Umbilical cord (tissue), 2 donors: ENCODE measurements around the gene CSHL1. TPM values are rescaled to one million over a fixed set of nuclear protein-coding genes. Genes with fewer than 3 reads are reported as not detected.
"Not testable (repeated sequence)": the region's sequence is repeated elsewhere in the genome, so short reads cannot be mapped to it uniquely, and the experiment has no call there.

Source experiments
- DNase-seq: peaks from one replicate; pipeline ENCODE4 v3.0.0-alpha.2; 2015; ENCODE audit warnings: low spot score
- total RNA-seq: library from RNA; depleted of rRNA; stranded (reverse); fragments of >200 nt; gene quantifications from one replicate; pipeline ENCODE4 v1.2.3, GENCODE V29; 2014; ENCODE audit warnings: low replicate concordance; ENCODE audit not compliant: insufficient read depth

Gene CSHL1
- total RNA-seq, 1 donor from 2014 or later: 5.5 TPM

DNA sequence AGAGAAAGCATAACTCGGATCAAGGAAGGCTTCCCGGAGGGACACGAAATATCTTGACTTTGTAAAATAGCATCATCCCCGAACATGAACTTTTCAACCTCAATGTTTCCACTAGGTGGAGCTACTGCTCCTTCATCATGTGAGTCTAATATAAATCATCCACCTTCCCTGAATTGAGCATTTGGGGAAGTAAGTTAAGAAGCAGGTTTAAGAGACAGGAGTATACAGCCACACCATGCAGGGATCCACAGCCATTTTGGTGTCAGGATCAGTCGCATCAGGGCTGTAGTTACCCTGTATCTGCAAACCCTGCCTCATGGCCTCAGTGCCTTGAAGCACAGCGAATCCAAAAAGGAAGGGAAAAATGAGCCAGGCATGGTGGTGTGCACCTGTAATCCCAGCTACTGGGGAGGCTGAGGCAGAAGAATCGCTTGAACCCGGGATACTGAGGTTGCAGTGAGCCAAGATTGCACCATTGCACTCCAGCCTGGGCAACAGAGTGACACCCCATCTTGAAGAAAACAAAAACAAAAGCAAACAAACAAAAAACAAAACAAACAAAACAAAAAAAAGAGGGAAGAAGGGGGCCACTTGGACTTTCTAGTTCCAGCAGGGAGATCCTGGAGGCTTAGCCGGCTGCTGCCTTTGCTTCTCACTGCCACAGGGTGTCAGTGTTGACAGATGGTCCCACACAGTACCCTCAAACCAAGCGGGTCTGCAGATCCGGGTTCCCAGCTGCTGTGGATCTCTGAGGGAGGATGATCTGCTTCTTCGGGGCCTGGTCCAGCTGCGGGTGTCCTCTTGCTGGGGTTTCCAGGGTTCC is 21.8 kb downstream of the CSHL1 start:
- peak; percentile 20 for DNase-seq

- not testable (repeated sequence) for DNase-seq
These were observed 25.9 kb downstream of the CSHL1 start for GRCh38 chr17:63885119-63885518.

DNA sequence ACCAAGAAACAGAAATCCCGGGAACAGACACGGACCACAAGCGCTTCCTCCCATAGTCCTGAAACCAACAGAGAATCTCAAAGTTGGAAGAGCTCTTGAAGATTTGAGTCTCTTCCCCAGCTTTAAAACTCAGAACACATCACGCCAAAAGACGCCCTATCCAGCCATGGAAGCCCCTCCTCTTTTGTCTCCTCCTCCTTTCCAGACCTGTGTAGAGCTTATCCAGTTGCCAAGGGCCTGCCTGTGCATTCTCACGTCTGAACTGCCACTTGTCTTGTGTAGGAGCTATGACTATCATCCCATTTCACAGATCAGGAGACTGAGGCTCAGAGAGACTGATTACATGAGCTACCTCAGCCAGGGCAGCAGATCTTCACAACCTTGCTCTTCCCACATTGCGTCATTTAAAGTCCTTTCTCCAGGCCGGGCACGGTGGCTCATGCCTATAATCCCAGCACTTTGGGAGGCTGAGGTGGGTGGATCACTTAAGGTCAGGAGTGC is 28.4 kb downstream of the CSHL1 start:
- DNase-seq: not testable (repeated sequence)

- DNase-seq: peak; percentile 13
These were observed 29.0 kb downstream of the CSHL1 start, which contains the start of gene GH2 for GRCh38 chr17:63881935-63882601. GH2 (minus strand) TSS chr17:63881944; CDS start chr17:63881801, 143 bp downstream.

- DNase-seq: not testable (repeated sequence)
These were observed 29.7 kb downstream of the CSHL1 start for GRCh38 chr17:63881337-63881736.

- no peak for DNase-seq
These were observed 30.4 kb downstream of the CSHL1 start for GRCh38 chr17:63880706-63881105.

- DNase-seq: not testable (repeated sequence)
These were observed 32.6 kb downstream of the CSHL1 start for GRCh38 chr17:63878413-63878812.

GRCh38 chr17:63874693-63875092 is 36.4 kb downstream of the CSHL1 start:
- DNase-seq: not testable (repeated sequence)

DNA sequence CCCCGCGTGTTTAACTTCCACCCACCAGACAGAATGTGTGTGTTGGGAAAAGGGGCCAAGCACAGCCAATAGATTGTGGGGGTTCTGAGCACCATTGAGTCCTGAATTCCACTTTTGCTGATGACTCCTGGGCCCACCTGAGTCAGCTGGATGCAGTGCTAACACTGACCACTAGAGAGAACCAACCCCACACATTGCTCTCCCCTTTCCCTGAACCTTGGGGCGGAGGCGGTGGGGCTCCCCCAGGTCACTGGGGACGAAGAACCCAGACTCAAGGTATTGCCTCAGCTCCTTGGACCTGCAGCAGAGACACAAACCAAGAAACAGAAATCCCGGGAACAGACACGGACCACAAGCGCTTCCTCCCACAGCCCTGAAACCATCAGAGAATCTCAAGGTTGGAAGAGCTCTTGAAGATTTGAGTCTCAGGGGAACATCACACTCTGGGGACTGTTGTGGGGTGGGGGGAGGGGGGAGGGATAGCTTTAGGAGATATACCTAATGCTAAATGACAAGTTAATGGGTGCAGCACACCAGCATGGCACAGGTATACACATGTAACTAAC is 36.9 kb downstream of the CSHL1 start:
- not testable (repeated sequence) for DNase-seq

GRCh38 chr17:63873577-63873976 is 37.5 kb downstream of the CSHL1 start, which contains the start of gene CSH2:
CSH2 (minus strand) TSS chr17:63873677; CDS start chr17:63873614, 63 bp downstream.
- not testable (repeated sequence) for DNase-seq

GRCh38 chr17:63871646-63872365 is 39.3 kb downstream of the CSHL1 start:
- DNase-seq: not testable (repeated sequence)

DNA sequence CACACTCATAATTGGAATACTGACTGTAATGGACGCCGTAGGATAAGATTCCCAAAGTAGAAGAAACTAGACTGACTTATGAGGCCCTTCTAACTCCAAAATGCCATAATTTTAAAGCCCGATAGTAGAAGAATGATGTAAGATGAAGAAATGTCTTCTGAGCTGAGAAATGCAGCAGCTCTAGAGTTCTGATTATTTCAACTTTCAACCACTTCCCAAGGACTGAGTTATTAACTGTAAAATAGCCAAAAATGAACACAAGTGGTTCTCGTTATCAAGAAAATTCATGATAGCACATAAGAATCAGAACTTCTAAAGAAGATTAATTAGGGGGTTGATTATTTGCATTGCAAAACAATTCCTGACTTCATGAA is 40.8 kb downstream of the CSHL1 start:
- DNase-seq: not testable (repeated sequence)

DNA sequence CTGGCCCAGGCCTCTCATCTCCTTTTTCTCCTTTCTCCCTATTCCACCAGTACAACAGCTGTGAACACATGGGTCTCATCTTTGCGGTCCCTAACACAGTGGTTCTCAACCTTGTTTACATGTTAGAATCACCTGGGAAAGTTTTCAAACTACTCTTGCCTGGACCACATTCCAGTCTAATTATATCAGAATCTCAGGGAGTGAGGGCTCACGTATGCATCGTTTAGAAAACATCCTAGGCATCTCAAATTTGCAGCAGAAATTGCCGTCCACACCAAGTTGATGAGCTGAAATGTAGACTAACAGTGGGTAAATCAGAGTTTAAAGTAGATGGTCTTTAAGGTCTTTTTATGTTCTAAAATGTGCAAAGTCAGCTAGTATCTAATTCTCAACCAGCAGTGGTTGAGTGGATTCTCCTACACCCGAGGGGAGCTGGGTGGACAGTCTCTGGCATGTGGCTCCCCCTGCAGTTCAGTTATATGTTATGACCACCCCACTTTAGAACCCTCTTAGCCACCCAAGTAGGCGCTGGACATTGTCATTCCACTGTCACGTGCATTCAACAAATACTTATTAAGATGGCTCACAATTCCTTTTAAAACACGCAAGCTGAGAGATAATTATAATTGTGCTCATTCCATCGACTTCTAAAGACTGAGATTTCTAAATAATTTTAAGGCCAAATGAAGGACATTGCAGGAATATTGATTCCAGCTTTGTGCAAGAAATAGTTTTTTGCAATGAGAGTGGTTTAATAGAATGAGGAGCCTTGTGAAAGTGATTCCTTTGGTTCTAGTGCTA is 41.4 kb downstream of the CSHL1 start:
- not testable (repeated sequence) for DNase-seq

DNA sequence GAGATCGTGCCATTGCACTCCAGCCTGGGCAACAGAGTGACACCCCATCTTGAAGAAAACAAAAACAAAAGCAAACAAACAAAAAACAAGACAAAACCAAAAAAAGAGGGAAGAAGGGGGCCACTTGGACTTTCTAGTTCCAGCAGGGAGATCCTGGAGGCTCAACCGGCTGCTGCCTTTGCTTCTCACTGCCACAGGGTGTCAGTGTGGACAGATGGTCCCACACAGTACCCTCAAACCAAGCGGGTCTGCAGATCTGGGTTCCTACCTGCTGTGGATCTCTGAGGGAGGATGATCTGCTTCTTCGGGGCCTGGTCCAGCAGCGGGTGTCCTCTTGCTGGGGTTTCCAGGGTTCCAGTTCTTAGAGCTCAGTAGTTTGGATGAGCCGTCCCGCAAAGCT is 44.4 kb downstream of the CSHL1 start:
- DNase-seq: not testable (repeated sequence)

Other genes starting within 250 kb of the CSHL1 start
- 3.6 TPM for gene LIMD2, start 211.1 kb downstream of the CSHL1 start, total RNA-seq
- 10.6 TPM for gene STRADA, start 169.5 kb downstream of the CSHL1 start, total RNA-seq
- gene CCDC47, start 137.7 kb downstream of the CSHL1 start, total RNA-seq: 58.5 TPM
- gene DDX42, start 137.1 kb downstream of the CSHL1 start, total RNA-seq: 79.2 TPM
- 42.1 TPM for gene PSMC5, start 83.8 kb downstream of the CSHL1 start, total RNA-seq
- gene FTSJ3, start 83.6 kb downstream of the CSHL1 start, total RNA-seq: 45.5 TPM
- gene SMARCD2, start 68.6 kb downstream of the CSHL1 start, total RNA-seq: 103 TPM
- 4.3 TPM for gene CSH2, start 37.6 kb downstream of the CSHL1 start, total RNA-seq
- 4.1 TPM for gene GH2, start 29.3 kb downstream of the CSHL1 start, total RNA-seq
- 0.72 TPM for gene CSH1, start 14.7 kb downstream of the CSHL1 start, total RNA-seq
- not detected for gene GH1, start 7.6 kb upstream of the CSHL1 start, total RNA-seq
- not detected for gene CD79B, start 21.1 kb upstream of the CSHL1 start, total RNA-seq
- under 0.01 TPM for gene SCN4A, start 61.7 kb upstream of the CSHL1 start, total RNA-seq
- gene PRR29, start 87.1 kb upstream of the CSHL1 start, total RNA-seq: not detected
- 7.2 TPM for gene ICAM2, start 109.4 kb upstream of the CSHL1 start, total RNA-seq
- gene ERN1, start 218.9 kb upstream of the CSHL1 start, total RNA-seq: 17.8 TPM